DMS 273 (cell line): ENCODE measurements around the gene KPNA1.
A peak's percentile ranks its signal among the peaks of the same experiment; 100 is the strongest.

ENCODE experiments used
- DNase-seq: peaks from one replicate; lab custom pipeline; 2025; ENCODE audit not compliant: unreplicated experiment; lab: John Stamatoyannopoulos, UW

Gene KPNA1

GRCh38 chr3:122514123-122515019 lies at the start of gene KPNA1:
Gene KPNA1 (minus strand): TSS chr3:122514939. CDS start chr3:122496565, 18,374 bp downstream.
- peak; percentile 98 for DNase-seq

GRCh38 chr3:122564155-122564912 lies 49.6 kb upstream of the KPNA1 start, which contains the start of the genes DTX3L and PARP9:
Gene DTX3L (plus strand): TSS chr3:122564338. CDS start chr3:122564427, 89 bp downstream.
Gene PARP9 (minus strand): TSS chr3:122564300. CDS start chr3:122559620, 4,680 bp downstream.
- DNase-seq: peak; percentile 91

- DNase-seq: peak; percentile 47
Measured at GRCh38 chr3:122563717-122564025, 48.9 kb upstream of the KPNA1 start.

DNA sequence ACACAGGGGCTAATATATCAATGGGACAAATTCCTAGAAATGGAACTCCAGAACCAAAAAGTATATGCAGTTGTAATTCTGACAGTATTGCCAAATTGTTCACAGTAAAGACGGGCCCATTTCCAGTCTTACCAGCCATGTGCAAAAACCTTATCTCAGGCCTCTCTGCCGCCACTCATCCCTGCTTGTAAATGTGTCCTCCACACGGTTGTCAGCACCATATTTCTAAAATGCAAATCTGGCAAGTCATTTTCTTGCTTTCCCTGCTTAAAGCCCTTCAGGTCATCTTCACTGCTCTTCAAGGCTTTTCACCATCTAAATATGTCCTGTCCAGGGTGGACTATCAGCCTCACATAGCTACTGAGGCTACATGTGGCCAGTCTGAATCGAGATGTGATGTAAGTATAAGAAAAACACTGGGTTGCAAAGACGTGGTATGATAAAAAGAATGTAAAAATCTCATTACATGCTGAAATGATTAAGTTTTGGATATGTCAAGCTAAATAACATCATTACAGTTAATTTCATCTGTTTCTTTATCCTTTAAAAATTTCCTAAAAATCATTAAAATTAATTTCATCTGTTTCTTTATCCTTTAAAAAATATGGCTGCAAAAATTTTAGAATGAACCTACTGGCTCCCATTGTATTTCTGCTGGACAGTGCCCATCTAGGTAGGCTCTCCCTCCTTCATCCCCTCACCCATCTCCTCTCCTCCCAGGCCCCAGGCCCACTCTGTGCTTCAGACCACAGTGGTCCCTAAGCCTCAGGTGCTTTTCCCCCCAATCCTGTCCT lies 48.4 kb upstream of the KPNA1 start:
- DNase-seq: no peak

GRCh38 chr3:122560680-122561079 lies 45.9 kb upstream of the KPNA1 start:
- DNase-seq: peak; percentile 88

DNA sequence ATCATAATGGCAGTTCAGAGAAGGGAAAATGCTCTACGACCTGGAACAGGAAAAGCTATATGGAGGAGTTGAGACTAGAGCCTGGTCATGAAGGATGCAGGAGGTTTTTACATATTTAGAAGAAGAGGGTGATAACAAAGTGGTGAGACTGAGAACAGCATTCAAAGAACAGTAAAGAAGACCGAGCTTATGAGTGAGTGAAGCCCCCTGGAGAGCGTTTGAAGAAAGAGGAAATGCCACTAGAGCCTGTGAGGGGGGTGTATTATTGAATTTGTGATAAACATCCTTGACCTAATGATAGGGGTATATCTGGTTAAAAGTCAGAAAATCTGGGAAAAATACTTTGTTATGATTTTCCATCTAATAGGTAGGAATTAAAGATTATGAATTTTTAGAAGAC lies 45.2 kb upstream of the KPNA1 start:
- DNase-seq: no peak

GRCh38 chr3:122558605-122559004 lies 43.9 kb upstream of the KPNA1 start:
- no peak for DNase-seq

DNA sequence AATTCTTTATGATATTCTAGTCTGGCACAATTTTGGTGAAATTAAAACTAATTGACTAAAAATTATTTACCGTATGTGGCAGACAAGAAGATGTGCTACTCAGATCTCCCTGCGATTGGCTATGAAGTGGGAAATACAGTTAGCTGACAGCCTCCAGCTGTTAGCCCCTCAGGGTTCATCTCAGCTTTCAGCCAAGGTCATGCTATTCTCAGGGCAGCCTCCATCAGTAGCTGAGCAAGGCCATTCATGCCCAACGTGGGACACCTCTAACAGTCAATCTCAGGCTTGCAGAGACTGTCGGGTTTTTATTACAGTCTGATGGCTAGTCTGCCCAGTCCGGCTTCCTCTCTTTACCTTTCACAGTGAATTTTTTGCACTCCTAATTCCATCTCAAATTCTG lies 42.6 kb upstream of the KPNA1 start:
- DNase-seq: no peak

GRCh38 chr3:122555275-122556071 lies 40.7 kb upstream of the KPNA1 start:
- DNase-seq: peak; percentile 43

DNA sequence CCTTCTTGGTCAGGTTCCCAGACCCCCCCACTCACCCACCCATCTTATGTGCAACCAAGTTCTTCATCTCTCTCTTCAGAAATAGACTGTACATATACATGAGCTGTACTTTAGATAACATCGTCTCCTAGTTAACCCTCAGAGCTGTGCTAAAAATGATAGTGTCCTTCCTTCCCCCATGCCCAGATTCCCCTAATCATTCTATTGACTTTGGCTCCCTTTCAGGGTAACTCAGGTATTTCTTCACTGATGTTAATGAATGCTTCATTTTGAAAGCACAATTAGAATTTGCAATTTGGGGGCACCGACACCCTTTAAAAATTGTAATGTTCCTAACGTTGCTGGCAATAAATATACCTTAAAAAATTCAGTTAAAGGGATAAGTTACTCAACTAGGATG lies 38.4 kb upstream of the KPNA1 start:
- DNase-seq: no peak

DNA sequence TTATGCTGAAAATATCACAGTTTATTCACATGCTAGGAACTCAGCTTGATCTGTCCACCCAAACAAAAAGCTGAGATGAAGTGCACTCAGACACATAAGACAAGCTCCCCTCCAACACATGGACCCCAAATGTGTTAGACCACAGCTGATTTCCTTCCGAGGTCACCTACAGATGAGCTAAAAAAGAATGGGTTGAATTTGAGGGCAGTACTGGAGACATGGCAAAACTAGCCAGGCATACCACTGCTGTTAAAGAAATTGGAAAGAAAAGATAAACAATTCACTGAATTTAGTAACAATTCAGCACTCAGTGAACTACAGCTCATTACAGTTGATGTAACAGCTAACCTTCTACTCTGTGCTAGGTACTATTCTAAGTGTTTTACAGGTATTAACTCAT lies 33.9 kb upstream of the KPNA1 start:
- no peak for DNase-seq

DNA sequence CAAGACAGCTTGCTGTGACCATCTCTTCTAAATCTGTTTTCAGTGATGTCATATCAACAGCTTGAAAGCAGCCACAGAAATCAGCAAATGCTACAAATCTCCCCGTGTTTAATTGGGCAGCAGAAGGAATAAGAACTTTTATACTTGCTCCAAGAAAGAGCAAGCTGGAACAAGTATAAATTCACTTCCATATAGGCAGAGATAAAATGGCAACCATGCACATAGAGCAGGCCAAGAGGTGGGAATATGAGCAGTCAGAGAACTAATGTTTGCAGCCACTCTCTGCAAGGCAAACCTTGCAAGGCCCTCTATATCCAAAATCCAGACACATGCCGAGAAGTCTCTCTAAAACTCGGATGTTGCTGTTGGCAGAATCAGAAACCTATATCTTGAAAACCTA lies 33.3 kb upstream of the KPNA1 start:
- DNase-seq: no peak

- DNase-seq: no peak
Measured at GRCh38 chr3:122546151-122546550, 31.4 kb upstream of the KPNA1 start.

DNA sequence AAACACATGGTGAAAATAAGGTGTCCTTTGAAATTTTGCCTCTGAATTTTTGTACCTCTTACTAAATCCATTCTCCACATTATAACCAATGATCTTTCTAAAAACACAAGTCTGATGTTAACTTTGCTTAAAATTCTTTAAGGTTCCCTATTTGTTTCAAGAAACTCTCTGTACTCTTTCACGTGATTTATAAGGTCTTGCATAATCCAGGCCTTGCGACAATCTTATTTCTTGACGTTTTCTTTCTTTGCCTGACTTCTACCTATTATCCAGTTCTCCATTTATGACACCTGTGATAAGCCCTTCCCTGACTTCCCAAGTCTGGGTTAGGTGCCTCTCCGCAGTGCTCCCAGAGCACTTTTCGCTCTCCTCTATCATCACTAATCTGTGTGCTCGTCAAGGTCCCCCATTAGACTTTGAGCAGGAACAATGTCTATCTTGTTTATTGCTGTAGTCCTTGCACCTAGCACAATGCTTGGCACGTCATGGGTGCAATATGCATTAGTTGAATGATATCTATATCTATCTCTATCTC lies 24.3 kb upstream of the KPNA1 start:
- no peak for DNase-seq

- DNase-seq: no peak
Measured at GRCh38 chr3:122536632-122537001, 21.9 kb upstream of the KPNA1 start.

DNA sequence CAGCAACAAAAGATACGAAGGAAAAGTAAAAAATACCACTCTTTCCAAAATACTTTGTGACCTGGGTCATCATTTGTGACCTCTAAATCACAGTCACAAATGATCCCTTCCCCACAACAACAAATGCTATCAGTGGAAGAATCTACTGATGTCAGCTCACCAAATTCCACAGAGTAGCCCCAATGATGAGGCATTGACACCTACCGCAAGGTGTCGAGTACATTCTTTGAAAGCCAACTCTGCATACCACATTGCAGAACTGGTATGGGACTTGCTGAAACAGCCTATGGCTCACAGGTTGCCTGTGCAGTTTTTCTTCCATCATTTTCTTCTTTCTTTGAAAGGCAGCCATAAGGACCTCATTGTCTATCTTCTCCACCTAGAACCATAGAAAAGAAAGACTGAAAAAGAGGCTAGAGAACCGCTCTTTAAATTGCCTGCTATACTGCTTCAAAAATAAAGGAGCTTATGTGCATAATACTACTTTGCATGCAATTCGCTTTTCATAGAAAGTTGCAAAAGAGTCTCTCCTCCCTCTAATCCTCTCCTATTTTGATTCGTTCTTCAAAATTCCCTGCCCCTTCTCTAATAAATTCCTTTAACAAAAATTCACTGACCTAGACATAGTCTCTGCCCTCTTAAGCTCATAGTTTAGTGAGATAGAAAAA lies 21.4 kb upstream of the KPNA1 start:
- no peak for DNase-seq

DNA sequence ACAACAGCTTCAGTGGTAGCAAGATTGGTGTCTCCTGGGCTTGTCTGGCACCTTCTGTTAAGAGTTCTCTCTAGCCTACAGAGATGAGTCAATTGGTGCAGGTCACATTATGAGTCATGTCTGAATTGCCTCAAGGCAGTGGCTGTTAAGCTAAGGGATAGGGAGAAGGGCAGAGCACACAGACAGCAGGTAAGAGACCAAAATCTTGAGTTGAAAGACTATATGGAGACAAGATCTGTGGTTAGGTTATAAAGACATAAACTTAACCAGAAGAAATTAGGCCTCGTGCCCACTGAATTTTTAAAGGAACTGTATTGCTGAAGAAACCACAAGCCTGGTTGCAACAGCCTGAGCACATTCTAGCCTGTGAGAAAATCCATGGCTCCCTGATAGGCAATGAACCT lies 19.2 kb upstream of the KPNA1 start:
- DNase-seq: no peak

DNA sequence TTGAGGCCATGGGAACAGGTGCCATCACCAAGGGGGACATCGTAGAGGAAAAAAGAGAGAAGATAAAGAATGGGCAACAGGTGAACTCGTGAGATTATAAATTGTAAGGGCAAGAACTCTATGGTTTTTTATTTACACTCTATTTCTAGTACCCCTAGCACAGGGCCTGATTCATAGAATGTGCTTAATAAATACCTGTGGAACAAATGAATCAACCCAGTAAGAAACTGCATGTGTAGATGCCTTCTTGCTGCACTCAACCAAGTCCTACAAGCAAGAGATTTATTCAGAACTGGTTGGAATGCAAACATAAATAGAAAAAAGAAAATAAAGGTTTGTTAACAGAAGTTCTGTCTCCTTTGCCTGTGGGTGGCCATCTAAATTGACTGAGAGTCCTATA lies 18.7 kb upstream of the KPNA1 start:
- no peak for DNase-seq

- no peak for DNase-seq
Measured at GRCh38 chr3:122530164-122530563, 15.4 kb upstream of the KPNA1 start.

GRCh38 chr3:122523317-122523716 lies 8.6 kb upstream of the KPNA1 start:
- no peak for DNase-seq
